OCI-LY1 (cell line): ENCODE data around the gene HBG2.

Source experiments
- CTCF ChIP-seq: fragments of 200-600 bp; sonication (generic), shearing (Covaris generic); IDR thresholded peaks from 2 replicates; pipeline ENCODE4 v1.5.1; 2017; ENCODE audit warnings: mild to moderate bottlenecking, antibody characterized with exemption, low read length, moderate library complexity, mixed read lengths
- EZH2 ChIP-seq: fragments of 200-600 bp; sonication (generic), shearing (Covaris generic); IDR thresholded peaks from 2 replicates; pipeline ENCODE4 v1.8.0; 2017; ENCODE audit warnings: borderline replicate concordance, mixed run types, mild to moderate bottlenecking, antibody characterized with exemption, low read length, moderate library complexity, mixed read lengths

- TF ChIP-seq CTCF = no peak
- no peak for TF ChIP-seq EZH2
These were observed 26.1 kb upstream of the HBG2 start for GRCh38 chr11:5280582-5281102.
